GM12878 (cell line): ENCODE measurements around the gene MOGAT3. TPM values are rescaled to one million over a fixed set of nuclear protein-coding genes. Genes with fewer than 3 reads are reported as not detected.

Experiments
- ATF7 ChIP-seq: fragments of 450-650 bp; IDR thresholded peaks from 2 replicates; pipeline ENCODE4 v1.6.1; 2016; ENCODE audit warnings: low read depth, mild to moderate bottlenecking
- CREB1 ChIP-seq: IDR thresholded peaks from 2 replicates; pipeline ENCODE4 v1.6.1; 2012; ENCODE audit warnings: low read depth, mild to moderate bottlenecking, inconsistent platforms
- CREM ChIP-seq: IDR thresholded peaks from 2 replicates; pipeline ENCODE4 v1.6.1; 2014; ENCODE audit warnings: antibody characterized with exemption, low read depth
- DPF2 ChIP-seq: fragments of 450-650 bp; IDR thresholded peaks from 2 replicates; pipeline ENCODE4 v1.6.1; 2017; ENCODE audit warnings: mild to moderate bottlenecking
- EGR1 ChIP-seq, 2 experiments: IDR thresholded peaks; 1 replicate in 1 of 2; 2 replicates in 1 of 2; pipeline ENCODE4 v1.6.1; 2011 to 2012; ENCODE audit warnings: low read depth in 2 of 2, low read length in 2 of 2, borderline replicate concordance in 1 of 2, mild to moderate bottlenecking in 1 of 2, moderate library complexity in 1 of 2
- EP300 ChIP-seq, 2 experiments: fragments of 150-350 bp in 1 of 2; IDR thresholded peaks; 2 replicates each; pipeline ENCODE4 v1.6.1; 2011 to 2012; ENCODE audit warnings: low read depth in 2 of 2, low read length in 2 of 2, borderline replicate concordance in 1 of 2, improper control_type of control experiment in 1 of 2, inconsistent platforms in 1 of 2; ENCODE audit not compliant: control insufficient read depth in 1 of 2
- GATAD2B ChIP-seq: fragments of 450-650 bp; conservative IDR thresholded peaks from 2 replicates; pipeline ENCODE4 v1.6.1; 2017; ENCODE audit warnings: low read depth, mild to moderate bottlenecking, moderate library complexity
- HDAC6 ChIP-seq: fragments of 200-600 bp; sonication (generic); IDR thresholded peaks from one replicate; pipeline ENCODE4 v1.8.0; 2017; ENCODE audit warnings: antibody characterized with exemption; ENCODE audit not compliant: unreplicated experiment
- JUNB ChIP-seq: IDR thresholded peaks from 2 replicates; pipeline ENCODE4 v1.6.1; 2016; ENCODE audit warnings: antibody characterized with exemption, mild to moderate bottlenecking
- MAX ChIP-seq: IDR thresholded peaks from 2 replicates; pipeline ENCODE4 v1.6.1; 2012; ENCODE audit warnings: low read depth, low read length, improper control_type of control experiment
- MEF2B ChIP-seq: fragments of 450-650 bp; IDR thresholded peaks from 2 replicates; pipeline ENCODE4 v1.6.1; 2018; ENCODE audit warnings: mild to moderate bottlenecking, moderate library complexity; ENCODE audit not compliant: partially characterized antibody, poor library complexity, severe bottlenecking
- MTA3 ChIP-seq: IDR thresholded peaks from 2 replicates; pipeline ENCODE4 v1.6.1; 2012; ENCODE audit warnings: low read length, inconsistent platforms, borderline replicate concordance
- NKRF ChIP-seq: fragments of 450-650 bp; conservative IDR thresholded peaks from 2 replicates; pipeline ENCODE4 v1.6.1; 2017; ENCODE audit warnings: mild to moderate bottlenecking, moderate library complexity
- NRF1 ChIP-seq: conservative IDR thresholded peaks from 2 replicates; pipeline ENCODE4 v1.6.1; 2011; ENCODE audit warnings: mild to moderate bottlenecking, low read depth, low read length, improper control_type of control experiment
- PAX5 ChIP-seq: IDR thresholded peaks from 2 replicates; pipeline ENCODE4 v1.6.1; 2011; ENCODE audit warnings: low read depth, low read length, borderline replicate concordance
- POLR2A ChIP-seq: IDR thresholded peaks from 2 replicates; pipeline ENCODE4 v1.6.1; 2011; ENCODE audit warnings: low read depth, mild to moderate bottlenecking, low read length
- POU2F2 ChIP-seq: IDR thresholded peaks from 3 replicates; pipeline ENCODE4 v1.6.1; 2011; ENCODE audit warnings: low read depth, mild to moderate bottlenecking, low read length, borderline replicate concordance
- RAD51 ChIP-seq: fragments of 450-650 bp; IDR thresholded peaks from 2 replicates; pipeline ENCODE4 v1.6.1; 2016; ENCODE audit warnings: moderate library complexity, mild to moderate bottlenecking, inconsistent platforms
- RELA ChIP-seq: fragments of 450-650 bp; IDR thresholded peaks from 2 replicates; pipeline ENCODE4 v1.8.0; 2014; ENCODE audit warnings: borderline replicate concordance; ENCODE audit not compliant: partially characterized antibody
- REST ChIP-seq: IDR thresholded peaks from 2 replicates; pipeline ENCODE4 v1.6.1; 2012; ENCODE audit warnings: mild to moderate bottlenecking, low read depth, low read length
- SMAD5 ChIP-seq: IDR thresholded peaks from 2 replicates; pipeline ENCODE4 v1.6.1; 2016; ENCODE audit warnings: antibody characterized with exemption, low read depth
- SP1 ChIP-seq: IDR thresholded peaks from one replicate; pipeline ENCODE4 v1.6.1; 2011; ENCODE audit warnings: low read depth, low read length
- SRF ChIP-seq, 2 experiments: IDR thresholded peaks; 2 replicates each; pipeline ENCODE4 v1.6.1; 2011; ENCODE audit warnings: low read depth in 2 of 2, low read length in 2 of 2, mild to moderate bottlenecking in 1 of 2, moderate library complexity in 1 of 2
- SUZ12 ChIP-seq: fragments of 200-600 bp; sonication (generic); IDR thresholded peaks from one replicate; pipeline ENCODE4 v1.6.1; 2018; ENCODE audit warnings: antibody characterized with exemption, mild to moderate bottlenecking; ENCODE audit not compliant: unreplicated experiment
- TCF3 ChIP-seq: IDR thresholded peaks from 2 replicates; pipeline ENCODE4 v1.6.1; 2012; ENCODE audit warnings: low read depth, mild to moderate bottlenecking, low read length, borderline replicate concordance; ENCODE audit not compliant: insufficient read depth
- YY1 ChIP-seq: IDR thresholded peaks from 2 replicates; pipeline ENCODE4 v1.6.1; 2011; ENCODE audit warnings: low read depth, mild to moderate bottlenecking, low read length
- polyA plus RNA-seq, 11 experiments: library from polyadenylated mRNA; depleted of rRNA in 4 of 11; unstranded in 6 of 11; stranded (reverse) in 5 of 11; fragments of >200 nt; fragmentation: Nextera tagmentation in 4 of 11; fragmentation: Illumina TruSeq in 1 of 11; extraction: Ambion mirVana in 4 of 11; extraction: Trizol in 1 of 11; gene quantifications; 1 replicate in 1 of 11; 2 replicates in 10 of 11; pipeline versions ENCODE4 v1.2.1 to v1.2.3, GENCODE V29; 2011 to 2016; ENCODE audit warnings: inconsistent platforms in 2 of 11, missing spikeins in 2 of 11, low read depth in 1 of 11
- total RNA-seq, 4 experiments: library from RNA; depleted of rRNA in 3 of 4; stranded (reverse); fragments of >200 nt in 3 of 4; fragmentation: Illumina TruSeq in 1 of 4; extraction: Trizol in 1 of 4; gene quantifications; 2 replicates each; pipeline versions ENCODE4 v1.2.1 to v1.2.3, GENCODE V29; 2013 to 2021

The MOGAT3 gene
- total and polyA plus RNA-seq, 10 of the 15 experiments (the other 5 are each of a cell fraction or from before 2014, with no cell fraction given): 0.11 TPM; not detected in 9

GRCh38 chr7:101165075-101165957, 35.5 kb downstream of the MOGAT3 start, which contains the start of gene VGF (continued):
- TF ChIP-seq EP300 (IDR thresholded peaks at IDR 0.05; ENCODE audit: borderline replicate concordance in 1 of 2, control insufficient read depth in 1 of 2, low read depth in 2 of 2, low read length in 2 of 2) (no peak), CREM (peak; percentile 70; the same call in 1 of the 2 replicates), RELA (peak; percentile 77), ATF7 (peak; percentile 52), MAX (peak; percentile 97), MEF2B (no peak), GATAD2B (0 out of 2 replicates have a peak, but pooled peaks have one; percentile 21), DPF2 (peak; percentile 57), YY1 (0 out of 2 replicates have a peak, but pooled peaks have one; percentile 44), MTA3 (no peak), CREB1 (peak; percentile 86), NRF1 (peak; percentile 74), POU2F2 (peak; percentile 25; the same call in 1 of the 3 replicates), REST (peak; percentile 99), RAD51 (peak; percentile 90), JUNB (no peak), SRF (IDR thresholded peaks at IDR 0.05; ENCODE audit: low read depth in 2 of 2, low read length in 2 of 2) (peak; percentile 71 to 77), NKRF (peak; percentile 45), SUZ12 (no peak), SMAD5 (no peak), PAX5 (no peak), TCF3 (peak; percentile 14; the same call in 1 of the 2 replicates), POLR2A (0 out of 2 replicates have a peak, but pooled peaks have one; percentile 18), HDAC6 (no peak), SP1 (peak; percentile 51), EGR1 (IDR thresholded peaks at IDR 0.05; ENCODE audit: borderline replicate concordance in 1 of 2, low read depth in 2 of 2, low read length in 2 of 2) (peak in 1 of 2 experiments; percentile 18; a peak in 1 of 3 replicates)
